Endothelial cell of umbilical vein (primary cell): ENCODE results near the gene CNTNAP4. TPM values are rescaled to one million over a fixed set of nuclear protein-coding genes. Genes with fewer than 3 reads are reported as not detected.

ENCODE experiments used
- BruUV-seq: library from RNA; stranded (reverse); fragments of 400-500 nt; replicated peaks from 2 replicates; lab custom pipeline; 2021; lab: Mats Ljungman, UMichigan
- CTCF ChIA-PET: fragments of 300-600, 350-600 bp; sonication (Branson Sonifier 250); formaldehyde crosslinking; loops from one replicate; lab custom pipeline; 2021; ENCODE audit warnings: antibody characterized with exemption, inconsistent platforms; lab: Charles Lee
- POLR2A ChIA-PET: fragments of 300-600, 350-600 bp; sonication (Branson Sonifier 250); formaldehyde crosslinking; loops from one replicate; lab custom pipeline; 2021; ENCODE audit warnings: antibody characterized with exemption, inconsistent platforms; lab: Charles Lee
- DNase-seq: peaks from one replicate; pipeline ENCODE4 v3.0.0-alpha.2; 2011; ENCODE audit warnings: low read depth, low spot score
- FAIRE-seq: peaks from 2 replicates; lab custom pipeline; 2011; peaks lifted over from hg19 to GRCh38; lab: Jason Lieb, UNC
- H2AFZ ChIP-seq: 2 replicates; pipeline ENCODE4 v1.6.0; 2012; ENCODE audit warnings: low read depth, low read length, control low read depth, inconsistent platforms
- H3K27ac ChIP-seq: 2 replicates; pipeline ENCODE4 v1.5.1; 2011; ENCODE audit warnings: low read depth, mild to moderate bottlenecking, control low read depth, low read length, moderate library complexity; ENCODE audit not compliant: insufficient read depth
- H3K27me3 ChIP-seq, 2 experiments: 2 replicates each; pipeline versions ENCODE4 v1.6.0 to v1.6.1; 2011; ENCODE audit warnings: low read length in 2 of 2, mixed read lengths in 1 of 2; ENCODE audit not compliant: control insufficient read depth in 2 of 2, insufficient read depth in 2 of 2
- H3K36me3 ChIP-seq, 2 experiments: 2 replicates in 1 of 2; 3 replicates in 1 of 2; pipeline ENCODE4 v1.5.1; 2011; ENCODE audit warnings: low read length in 2 of 2, mild to moderate bottlenecking in 1 of 2, moderate library complexity in 1 of 2; ENCODE audit not compliant: control insufficient read depth in 2 of 2, insufficient read depth in 2 of 2; ENCODE audit errors: extremely low read depth in 1 of 2
- H3K4me1 ChIP-seq: 3 replicates; pipeline ENCODE4 v1.5.1; 2011; ENCODE audit warnings: mild to moderate bottlenecking, low read length; ENCODE audit not compliant: control insufficient read depth, insufficient read depth; ENCODE audit errors: extremely low read depth
- H3K4me2 ChIP-seq: 2 replicates; pipeline ENCODE4 v1.6.1; 2011; ENCODE audit warnings: low read length, control low read depth, mixed read lengths; ENCODE audit not compliant: insufficient read depth
- H3K4me3 ChIP-seq, 3 experiments: fragments of 200-600 bp in 1 of 3; sonication (generic), shearing (Covaris generic) in 1 of 3; replicated peaks in 1 of 3; 2 replicates each; pipeline ENCODE4 v1.5.1; 2011 to 2016; ENCODE audit warnings: control low read depth in 3 of 3, low read length in 3 of 3, mild to moderate bottlenecking in 2 of 3, inconsistent platforms in 1 of 3, low read depth in 1 of 3, moderate library complexity in 1 of 3; ENCODE audit not compliant: insufficient read depth in 1 of 3
- H3K79me2 ChIP-seq: 2 replicates; pipeline ENCODE4 v1.6.0; 2012; ENCODE audit warnings: low read length, inconsistent platforms; ENCODE audit not compliant: control insufficient read depth, insufficient read depth
- H3K9ac ChIP-seq: replicated peaks from 2 replicates; pipeline ENCODE3; 2011; ENCODE audit warnings: low read length, control low read depth; ENCODE audit not compliant: insufficient read depth; ENCODE audit errors: extremely low read depth
- H3K9me1 ChIP-seq: replicated peaks from 3 replicates; pipeline ENCODE4 v1.6.0; 2011; ENCODE audit warnings: mild to moderate bottlenecking, low read length; ENCODE audit not compliant: control insufficient read depth, insufficient read depth; ENCODE audit errors: extremely low read depth
- H3K9me3 ChIP-seq: replicated peaks from 2 replicates; pipeline ENCODE4 v1.5.1; 2012; ENCODE audit warnings: low read length, inconsistent platforms; ENCODE audit not compliant: control insufficient read depth, insufficient read depth
- H4K20me1 ChIP-seq: replicated peaks from 2 replicates; pipeline ENCODE3; 2011; ENCODE audit warnings: mild to moderate bottlenecking, low read length; ENCODE audit not compliant: control insufficient read depth, insufficient read depth; ENCODE audit errors: extremely low read depth
- EZH2 ChIP-seq: IDR thresholded peaks from 2 replicates; pipeline ENCODE4 v1.6.1; 2012; ENCODE audit warnings: borderline replicate concordance, low read depth, mild to moderate bottlenecking, moderate library complexity, low read length, inconsistent platforms; ENCODE audit not compliant: severe bottlenecking
- FOS ChIP-seq: IDR thresholded peaks from 2 replicates; pipeline ENCODE4 v1.6.1; 2011; ENCODE audit warnings: mild to moderate bottlenecking, low read length, moderate library complexity, borderline replicate concordance; ENCODE audit not compliant: insufficient read depth
- GATA2 ChIP-seq: IDR thresholded peaks from 2 replicates; pipeline ENCODE4 v1.7.0; 2011; ENCODE audit warnings: low read depth, mild to moderate bottlenecking, moderate library complexity, mixed read lengths, low read length; ENCODE audit not compliant: insufficient read length, insufficient read depth
- JUN ChIP-seq: IDR thresholded peaks from 2 replicates; pipeline ENCODE4 v1.6.1; 2011; ENCODE audit warnings: borderline replicate concordance, low read depth; ENCODE audit not compliant: insufficient read length, insufficient read depth
- MYC ChIP-seq: IDR thresholded peaks from one replicate; pipeline ENCODE4 v1.6.1; 2011; ENCODE audit warnings: mild to moderate bottlenecking, low read depth, low read length
- POLR2A ChIP-seq: IDR thresholded peaks from 2 replicates; pipeline ENCODE4 v1.6.1; 2012; ENCODE audit warnings: low read depth, mild to moderate bottlenecking, control low read depth, low read length
- POLR2AphosphoS5 ChIP-seq: IDR thresholded peaks from 2 replicates; pipeline ENCODE4 v1.6.1; 2012; ENCODE audit warnings: low read depth, mild to moderate bottlenecking, control low read depth, low read length, moderate library complexity; ENCODE audit not compliant: insufficient read depth
- dilution Hi-C: fragments of 300-500 bp; cut with MboI; formaldehyde crosslinking; loops from one replicate; pipeline ENCODE4 v1.15.0; 2019; ENCODE audit warnings: low sequenced_read_pairs; ENCODE audit not compliant: extremely low pct_ligation_motif_present
- intact Hi-C: fragments of 100-400 bp; cut with micrococcal nuclease; formaldehyde crosslinking; loops from one replicate; pipeline ENCODE4 v1.10.0; 2022
- polyA plus RNA-seq, 4 experiments: library from polyadenylated mRNA; depleted of rRNA in 3 of 4; stranded (reverse) in 3 of 4; unstranded in 1 of 4; fragments of >200 nt; gene quantifications; 2 replicates each; pipeline versions ENCODE4 v1.2.1 to v1.2.3, GENCODE V29; 2011 to 2012; ENCODE audit warnings: missing spikeins in 1 of 4
- total RNA-seq: library from RNA; stranded (reverse); gene quantifications from 2 replicates; pipeline ENCODE4 v1.2.3, GENCODE V29; 2021
- TF ChIP-seq, protein P1 (sequence below): IDR thresholded peaks from 2 replicates; pipeline ENCODE4 v1.6.1; 2011; ENCODE audit not compliant: insufficient read depth, insufficient read length
- TF ChIP-seq, protein P2 (sequence below), 2 donors: IDR thresholded peaks; 1 replicate in 1 of 2; 2 replicates in 1 of 2; pipeline ENCODE4 v1.5.1; 2011; ENCODE audit warnings: low read length in 2 of 2, mild to moderate bottlenecking in 2 of 2, moderate library complexity in 2 of 2, control low read depth in 1 of 2, inconsistent platforms in 1 of 2, low read depth in 1 of 2; ENCODE audit not compliant: insufficient read depth in 1 of 2; ENCODE audit errors: extremely low read depth in 1 of 2

CNTNAP4 gene
- total and polyA plus RNA-seq, 2 donors (not counting 3 experiments of a cell fraction or from before 2014, with no cell fraction given): not detected

DNA sequence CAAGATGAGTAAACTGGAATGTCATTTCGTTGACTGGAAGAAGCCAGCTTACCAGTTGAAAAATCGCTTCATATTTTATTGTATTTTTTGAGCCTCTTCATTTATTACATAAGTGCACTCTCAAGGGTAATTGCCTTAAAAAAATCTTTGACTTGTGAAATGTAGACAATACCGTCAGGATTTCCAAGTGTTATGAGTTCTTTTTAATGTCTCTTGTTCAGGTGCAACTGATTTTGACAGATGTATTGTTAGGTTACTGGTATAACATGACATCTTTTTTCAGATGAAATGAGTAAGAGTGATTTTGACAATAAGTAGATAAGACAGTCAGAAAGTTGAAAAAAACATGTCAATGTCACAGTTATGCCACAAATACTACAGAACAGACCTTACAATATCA, 169.1 kb downstream of the CNTNAP4 start:
- intact Hi-C loops: no loop called here
- CTCF ChIA-PET: no interaction called here

DNA sequence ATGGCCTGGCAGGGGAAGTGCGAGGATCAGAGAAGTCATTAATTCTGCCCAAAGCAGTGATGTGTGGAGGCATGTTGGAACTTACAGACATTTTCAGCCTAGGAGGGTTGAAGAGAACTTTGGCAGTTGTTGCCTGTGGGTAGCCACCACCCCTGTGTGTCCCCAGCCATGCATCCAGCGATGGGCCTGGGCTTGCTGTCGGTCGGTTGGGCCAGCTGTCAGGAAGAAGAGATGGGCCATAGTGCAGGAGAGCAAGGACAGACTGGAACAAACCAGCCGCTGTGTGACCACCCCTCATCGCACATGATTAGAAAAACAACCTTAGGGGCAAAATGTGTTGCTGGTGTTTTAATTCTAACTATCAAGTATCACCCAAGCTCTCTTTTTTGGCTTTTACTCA, 173.7 kb downstream of the CNTNAP4 start:
- no peaks in the 10 kb centered on the region for H3K36me3 ChIP-seq
- H3K9me3 ChIP-seq: no peaks in the 10 kb centered on the region
- no peak for TF ChIP-seq POLR2A
- TF ChIP-seq, protein P1, sequence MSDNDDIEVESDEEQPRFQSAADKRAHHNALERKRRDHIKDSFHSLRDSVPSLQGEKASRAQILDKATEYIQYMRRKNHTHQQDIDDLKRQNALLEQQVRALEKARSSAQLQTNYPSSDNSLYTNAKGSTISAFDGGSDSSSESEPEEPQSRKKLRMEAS: no peak
- TF ChIP-seq EZH2: no peak
- TF ChIP-seq, protein P2, sequence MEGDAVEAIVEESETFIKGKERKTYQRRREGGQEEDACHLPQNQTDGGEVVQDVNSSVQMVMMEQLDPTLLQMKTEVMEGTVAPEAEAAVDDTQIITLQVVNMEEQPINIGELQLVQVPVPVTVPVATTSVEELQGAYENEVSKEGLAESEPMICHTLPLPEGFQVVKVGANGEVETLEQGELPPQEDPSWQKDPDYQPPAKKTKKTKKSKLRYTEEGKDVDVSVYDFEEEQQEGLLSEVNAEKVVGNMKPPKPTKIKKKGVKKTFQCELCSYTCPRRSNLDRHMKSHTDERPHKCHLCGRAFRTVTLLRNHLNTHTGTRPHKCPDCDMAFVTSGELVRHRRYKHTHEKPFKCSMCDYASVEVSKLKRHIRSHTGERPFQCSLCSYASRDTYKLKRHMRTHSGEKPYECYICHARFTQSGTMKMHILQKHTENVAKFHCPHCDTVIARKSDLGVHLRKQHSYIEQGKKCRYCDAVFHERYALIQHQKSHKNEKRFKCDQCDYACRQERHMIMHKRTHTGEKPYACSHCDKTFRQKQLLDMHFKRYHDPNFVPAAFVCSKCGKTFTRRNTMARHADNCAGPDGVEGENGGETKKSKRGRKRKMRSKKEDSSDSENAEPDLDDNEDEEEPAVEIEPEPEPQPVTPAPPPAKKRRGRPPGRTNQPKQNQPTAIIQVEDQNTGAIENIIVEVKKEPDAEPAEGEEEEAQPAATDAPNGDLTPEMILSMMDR (IDR thresholded peaks at IDR 0.05; ENCODE audit: extremely low read depth in 1 of 2, insufficient read depth in 1 of 2, low read depth in 1 of 2, low read length in 2 of 2): no peak
- TF ChIP-seq GATA2: no peak
- no peak for TF ChIP-seq FOS
- TF ChIP-seq POLR2AphosphoS5: no peak
- no peak for TF ChIP-seq JUN
- no peak for TF ChIP-seq MYC
- no peak overlapping the region for H3K27ac ChIP-seq
- no peaks in the 10 kb centered on the region for H3K79me2 ChIP-seq
- no peak overlapping the region for H2AFZ ChIP-seq
- no peaks in the 10 kb centered on the region for H3K4me1 ChIP-seq
- DNase-seq (no peak), FAIRE-seq (no peak)
- no peak overlapping the region for H3K9ac ChIP-seq
- H3K4me3 ChIP-seq: no peak overlapping the region
- POLR2A ChIA-PET: no interaction called here
- dilution Hi-C loops: no loop called here
- H3K27me3 ChIP-seq: no peaks in the 10 kb centered on the region
- no peaks in the 10 kb centered on the region for H3K9me1 ChIP-seq
- CTCF ChIA-PET: no interaction called here
- BruUV-seq: no TSS peak
- no peak overlapping the region for H3K4me2 ChIP-seq
- H4K20me1 ChIP-seq: no peaks in the 10 kb centered on the region
- intact Hi-C loops: no loop called here

More for the DNA sequence above, 169.1 kb downstream of the CNTNAP4 start:
- POLR2A ChIA-PET: no interaction called here
- Histone ChIP-seq H3K79me2 (no peaks in the 10 kb centered on the region), H3K36me3 (no peaks in the 10 kb centered on the region), H3K9me3 (no peaks in the 10 kb centered on the region), H3K27me3 (no peaks in the 10 kb centered on the region), H3K4me3 (no peak overlapping the region), H2AFZ (no peak overlapping the region), H3K4me1 (no peaks in the 10 kb centered on the region), H3K9me1 (no peaks in the 10 kb centered on the region), H3K4me2 (no peak overlapping the region), H4K20me1 (no peaks in the 10 kb centered on the region), H3K9ac (no peak overlapping the region), H3K27ac (no peak overlapping the region)
- FAIRE-seq (no peak), DNase-seq (no peak)
- BruUV-seq: no TSS peak
- dilution Hi-C loops: no loop called here
- TF ChIP-seq GATA2 (no peak), POLR2A (no peak), FOS (no peak)
